Heart right ventricle (tissue), 16 donors: ENCODE measurements around the gene GRIA1. TPM values are rescaled to one million over a fixed set of nuclear protein-coding genes. Genes with fewer than 3 reads are reported as not detected.

Experiments
- ATAC-seq, 8 donors: fragments of 200-7000 bp; cut with Tn5 transposase; one replicate each; pipeline ENCODE4 v1.9.1; 2020; ENCODE audit warnings: mild to moderate bottlenecking in 8 of 8, moderate library complexity in 8 of 8, moderate number of reproducible peaks in 1 of 8
- DNase-seq, 2 donors: peaks; one replicate each; pipeline ENCODE4 v3.0.0-alpha.2; 2020
- H3K27ac ChIP-seq, 10 donors: fragments of 200-600 bp; sonication (generic) in 2 of 10; one replicate each; pipeline versions ENCODE4 v1.5.0 to v1.8.0; 2020 to 2022; ENCODE audit warnings: mild to moderate bottlenecking in 3 of 10
- H3K27me3 ChIP-seq, 7 donors: fragments of 200-600 bp; one replicate each; pipeline ENCODE4 v1.8.0; 2021 to 2022; ENCODE audit warnings: mild to moderate bottlenecking in 2 of 7
- H3K36me3 ChIP-seq, 9 donors: fragments of 200-600 bp; sonication (generic) in 1 of 9; one replicate each; pipeline versions ENCODE4 v1.5.0 to v1.8.0; 2020 to 2022; ENCODE audit warnings: mild to moderate bottlenecking in 2 of 9
- H3K4me1 ChIP-seq, 9 donors: fragments of 200-600 bp; sonication (generic) in 1 of 9; one replicate each; pipeline versions ENCODE4 v1.5.0 to v1.8.0; 2020 to 2022; ENCODE audit warnings: mild to moderate bottlenecking in 4 of 9
- H3K4me3 ChIP-seq, 10 donors: fragments of 200-600 bp; sonication (generic) in 2 of 10; one replicate each; pipeline versions ENCODE4 v1.5.0 to v1.8.0; 2020 to 2022; ENCODE audit warnings: mild to moderate bottlenecking in 7 of 10, moderate library complexity in 2 of 10
- H3K9me3 ChIP-seq, 11 donors: fragments of 200-600 bp in 10 of 11; sonication (generic) in 2 of 11; one replicate each; pipeline versions ENCODE4 v1.5.0 to v1.8.0; 2013 to 2022; ENCODE audit warnings: mild to moderate bottlenecking in 2 of 11, control low read depth in 1 of 11, moderate library complexity in 1 of 11
- WGBS, 2 donors: extraction: QIAGEN DNeasy Blood & Tissue Kit; methylation state at CpG; one replicate each; pipeline ENCODE4 v1.1.7; 2013; ENCODE audit warnings: inconsistent platforms in 1 of 2; 5-methylcytosine and 5-hydroxymethylcytosine counted together
- intact Hi-C, 10 donors: fragments of 100-400 bp; cut with DNase I; formaldehyde crosslinking; loops; one replicate each; pipeline versions ENCODE4 v1.11.1 to v1.14.2; 2022
- polyA plus RNA-seq, 2 donors: library from polyadenylated mRNA; stranded (reverse); fragments of 200-250 nt; gene quantifications; one replicate each; pipeline ENCODE4 v1.2.3, GENCODE V29; 2013
- total RNA-seq, 10 donors: library from RNA; stranded (reverse); fragmentation: NEBNext Ultra II Directional in 3 of 10; extraction: Animal tissue kit (Norgen Biotek cat#: 25700) in 3 of 10; gene quantifications; one replicate each; pipeline versions ENCODE4 v1.2.1 to v1.2.4, GENCODE V29; 2021 to 2023
- TF ChIP-seq, protein P1 (sequence below), 9 donors: fragments of 200-600 bp; sonication (generic) in 2 of 9; IDR thresholded peaks; one replicate each; pipeline versions ENCODE4 v1.5.0 to v1.8.0; 2021 to 2022; ENCODE audit warnings: antibody characterized with exemption in 9 of 9, mild to moderate bottlenecking in 5 of 9, moderate library complexity in 1 of 9
- donor health status: Arrhythmogenic right ventricular cardiomyopathy.
- donor health status: ischemic (EF 13 %, LVEDD 7.1; RV severe dilation, severe dysfunction).
- donor health status: healthy with polysubstance abuse.
- donor health status: DM: no; HTN: yes; CAD: no.
- donor health status: DM: no; HTN: no; CAD: no.
- donor health status: ischemic (EF 25% LVEDD 6.9; RV normal size, moderate dysfunction).
- donor health status: ischemic (EF 25% LVEDD 5.7; RV mildly dilated, moderate dysfunction).
- donor health status: healthy.
- donor health status: DM: yes; HTN: yes; CAD: no.
- donor health status: Ischemic cardiomyopathy.
- donor health status: ischemic (EF 35%, LVEDD 5.7; RV mildly dilated, moderate dysfunction).
- donor health status: nonischemic (EF 11% LVEDD 7.7; RV severe dilation, severe dysfunction).
- donor health status: DM: yes; HTN: yes; CAD: no.
- donor health status: PGD.
- donor health status: ischemic (EF 29% LVEDD 5.4; RV normal size, mild dysfunction).
- donor health status: nonischemic (EF 23%, LVEDD 6.1; RV moderate dilation, normal function).

The GRIA1 gene
- total and polyA plus RNA-seq, 12 donors = 0.04 to 0.49 (median 0.23) TPM; not detected in 3

DNA sequence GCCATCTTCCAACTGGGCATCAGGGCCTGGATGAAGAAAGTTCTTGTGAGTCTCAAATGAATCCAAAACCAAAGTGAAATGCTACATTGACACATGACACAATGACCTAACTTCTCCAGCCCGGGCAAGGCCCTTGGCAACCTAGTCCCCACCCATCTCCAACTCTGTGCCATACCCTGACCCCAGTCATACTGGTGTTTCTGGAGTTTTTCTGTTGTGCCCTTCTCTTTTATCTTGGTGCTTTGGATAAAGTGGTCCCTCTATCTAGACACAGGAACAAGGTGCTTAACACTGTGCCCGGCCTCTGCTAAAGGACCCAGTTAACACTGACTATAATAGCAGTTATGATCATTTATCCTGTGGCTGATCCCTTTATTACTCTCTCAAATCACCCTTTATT is 149.8 kb downstream of the GRIA1 start:
- no peaks in the 10 kb centered on the region for H3K36me3 ChIP-seq
- no peak overlapping the region for H3K4me3 ChIP-seq
- H3K27ac ChIP-seq = peak overlapping the region in 1 of 10 donors; percentile 6
- H3K4me1 ChIP-seq = peaks cover 0 to 26% (median 11%) of the 10 kb centered on the region in 9 donors
- intact Hi-C loops = no loop called here
- no peaks in the 10 kb centered on the region for H3K9me3 ChIP-seq
- DNase-seq (no peak), ATAC-seq (peak in 3 of 8 donors; percentile 40 to 56 (median 52))
- TF ChIP-seq, protein P1, sequence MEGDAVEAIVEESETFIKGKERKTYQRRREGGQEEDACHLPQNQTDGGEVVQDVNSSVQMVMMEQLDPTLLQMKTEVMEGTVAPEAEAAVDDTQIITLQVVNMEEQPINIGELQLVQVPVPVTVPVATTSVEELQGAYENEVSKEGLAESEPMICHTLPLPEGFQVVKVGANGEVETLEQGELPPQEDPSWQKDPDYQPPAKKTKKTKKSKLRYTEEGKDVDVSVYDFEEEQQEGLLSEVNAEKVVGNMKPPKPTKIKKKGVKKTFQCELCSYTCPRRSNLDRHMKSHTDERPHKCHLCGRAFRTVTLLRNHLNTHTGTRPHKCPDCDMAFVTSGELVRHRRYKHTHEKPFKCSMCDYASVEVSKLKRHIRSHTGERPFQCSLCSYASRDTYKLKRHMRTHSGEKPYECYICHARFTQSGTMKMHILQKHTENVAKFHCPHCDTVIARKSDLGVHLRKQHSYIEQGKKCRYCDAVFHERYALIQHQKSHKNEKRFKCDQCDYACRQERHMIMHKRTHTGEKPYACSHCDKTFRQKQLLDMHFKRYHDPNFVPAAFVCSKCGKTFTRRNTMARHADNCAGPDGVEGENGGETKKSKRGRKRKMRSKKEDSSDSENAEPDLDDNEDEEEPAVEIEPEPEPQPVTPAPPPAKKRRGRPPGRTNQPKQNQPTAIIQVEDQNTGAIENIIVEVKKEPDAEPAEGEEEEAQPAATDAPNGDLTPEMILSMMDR (IDR thresholded peaks at IDR 0.05) = no peak
- no peaks in the 10 kb centered on the region for H3K27me3 ChIP-seq
- 40 to 65% methylated on average over 2 of the region's 2 CpGs for WGBS, 2 donors

DNA sequence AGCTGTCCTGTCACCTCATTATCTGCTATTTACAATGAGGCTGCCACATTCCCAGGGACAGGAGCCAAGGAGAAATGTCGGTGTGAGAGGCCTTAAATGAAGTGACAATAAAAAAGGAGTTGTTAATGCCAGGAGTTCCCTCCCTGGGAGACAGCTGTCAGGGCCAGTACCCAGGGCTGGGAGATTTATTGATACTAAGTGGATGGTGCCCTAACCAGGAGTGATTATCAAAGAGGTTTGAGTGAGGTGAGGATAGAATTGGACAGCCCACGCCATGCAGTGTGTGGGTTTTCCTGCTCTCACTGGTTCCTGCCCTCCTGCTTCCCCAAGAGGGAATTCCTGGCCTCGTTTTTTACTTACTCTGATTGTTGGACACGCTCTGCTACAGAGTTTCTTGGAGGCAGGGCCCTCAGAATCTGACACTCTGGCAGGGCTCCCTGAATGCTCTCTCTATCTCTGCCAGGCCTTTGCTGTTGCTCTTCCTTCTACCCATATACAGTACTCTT is 150.8 kb downstream of the GRIA1 start:
- TF ChIP-seq, protein P1 (IDR thresholded peaks at IDR 0.05) = no peak
- ATAC-seq (peak in 6 of 8 donors; percentile 63 to 88 (median 70)), DNase-seq (peak in 1 of 2 donors; percentile 13)
- no peaks in the 10 kb centered on the region for H3K9me3 ChIP-seq
- H3K4me1 ChIP-seq = peaks cover 0 to 26% (median 11%) of the 10 kb centered on the region in 9 donors
- H3K27me3 ChIP-seq = no peaks in the 10 kb centered on the region
- no peak overlapping the region for H3K4me3 ChIP-seq
- intact Hi-C loops = no loop called here
- H3K36me3 ChIP-seq = no peaks in the 10 kb centered on the region
- peak overlapping the region in 6 of 10 donors; percentile 6 to 42 (median 16) for H3K27ac ChIP-seq
- 7 to 19% methylated on average over 4 of the region's 4 CpGs for WGBS, 2 donors

DNA sequence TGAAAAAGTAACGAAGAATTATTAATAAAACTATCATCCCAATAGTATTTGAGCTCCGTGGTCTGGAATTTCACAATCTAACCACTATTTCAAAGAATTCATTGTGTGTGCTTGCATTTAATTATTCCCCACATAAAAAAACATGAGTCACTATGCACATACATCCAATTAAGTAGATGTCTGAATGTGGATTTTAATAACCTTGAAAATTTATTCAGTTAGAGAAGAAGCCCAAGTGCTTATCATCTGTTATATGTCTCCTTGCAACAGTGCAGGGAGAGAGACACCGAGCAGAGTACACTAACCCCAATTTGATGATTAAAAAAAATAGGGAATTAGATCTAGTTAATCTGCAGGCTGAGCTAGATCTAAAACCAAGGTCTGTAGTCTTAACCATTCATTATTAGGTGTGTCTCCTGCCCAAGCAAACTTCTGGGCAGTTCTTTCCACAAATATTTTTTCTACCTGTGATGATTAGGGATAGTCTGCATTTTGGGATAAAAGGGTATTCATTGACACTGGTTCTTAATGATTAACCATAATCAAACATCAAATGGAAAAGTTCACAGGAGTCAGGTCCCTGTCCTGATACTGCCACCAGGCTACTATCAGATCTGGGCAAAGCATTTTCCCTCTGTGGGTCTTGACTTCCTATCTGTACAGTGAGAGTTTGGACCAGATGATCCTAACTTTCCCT is 164.2 kb downstream of the GRIA1 start:
- H3K27ac ChIP-seq = no peak overlapping the region
- ATAC-seq = no peak
- no peak for DNase-seq
- no peaks in the 10 kb centered on the region for H3K27me3 ChIP-seq
- H3K36me3 ChIP-seq = no peaks in the 10 kb centered on the region
- H3K4me1 ChIP-seq = peaks cover 0 to 6% (median 0%) of the 10 kb centered on the region in 9 donors
- H3K9me3 ChIP-seq = no peaks in the 10 kb centered on the region
- WGBS, 2 donors = 68 to 87% methylated on average over 3 of the region's 3 CpGs
- TF ChIP-seq, protein P1 (IDR thresholded peaks at IDR 0.05) = no peak
- H3K4me3 ChIP-seq = no peak overlapping the region
- intact Hi-C loops = no loop called here

GRCh38 chr5:153655201-153655510 is 164.7 kb downstream of the GRIA1 start:
- H3K4me1 ChIP-seq = peaks cover 0 to 6% (median 0%) of the 10 kb centered on the region in 9 donors
- TF ChIP-seq, protein P1 (IDR thresholded peaks at IDR 0.05) = no peak
- H3K4me3 ChIP-seq = no peak overlapping the region
- H3K36me3 ChIP-seq = no peaks in the 10 kb centered on the region
- no peak overlapping the region for H3K27ac ChIP-seq
- DNase-seq = no peak
- no peaks in the 10 kb centered on the region for H3K27me3 ChIP-seq
- intact Hi-C loops = no loop called here
- 88 to 89% methylated on average over 3 of the region's 3 CpGs for whole genome bisulfite sequencing, 2 donors
- no peaks in the 10 kb centered on the region for H3K9me3 ChIP-seq
- no peak for ATAC-seq
